H9 (cell line): ENCODE results near the gene ANKZF1. TPM values are rescaled to one million over a fixed set of nuclear protein-coding genes. Genes with fewer than 3 reads are reported as not detected.

Experiments used
- DNase-seq: peaks from one replicate; pipeline ENCODE4 v3.0.0-alpha.2; 2017
- H2AFZ ChIP-seq: one replicate; pipeline ENCODE4 v1.6.1; 2013; ENCODE audit warnings: mild to moderate bottlenecking, low read length, control low read depth, moderate library complexity
- H2AK5ac ChIP-seq: 2 replicates; pipeline ENCODE4 v1.6.1; 2013; ENCODE audit warnings: low read length, control low read depth, mixed read lengths; ENCODE audit not compliant: insufficient read length
- H2BK120ac ChIP-seq: one replicate; pipeline ENCODE4 v1.6.1; 2013; ENCODE audit warnings: low read depth, mild to moderate bottlenecking, low read length, control low read depth, inconsistent platforms; ENCODE audit not compliant: poor library complexity, severe bottlenecking
- H2BK12ac ChIP-seq: 2 replicates; pipeline ENCODE4 v1.6.1; 2013; ENCODE audit warnings: low read length, control low read depth, mixed read lengths, low read depth; ENCODE audit not compliant: insufficient read length
- H2BK15ac ChIP-seq: 2 replicates; pipeline ENCODE4 v1.6.1; 2013; ENCODE audit warnings: low read depth, low read length, control low read depth
- H2BK20ac ChIP-seq: one replicate; pipeline ENCODE4 v1.6.1; 2013; ENCODE audit warnings: low read depth, mild to moderate bottlenecking, low read length, control low read depth, inconsistent platforms; ENCODE audit not compliant: poor library complexity, severe bottlenecking
- H2BK5ac ChIP-seq: 2 replicates; pipeline ENCODE4 v1.6.1; 2013; ENCODE audit warnings: low read length, control low read depth, mixed read lengths; ENCODE audit not compliant: insufficient read length
- H3K14ac ChIP-seq: 2 replicates; pipeline ENCODE4 v1.6.1; 2013; ENCODE audit warnings: low read length, control low read depth; ENCODE audit not compliant: insufficient read depth
- H3K18ac ChIP-seq: 2 replicates; pipeline ENCODE4 v1.6.1; 2013; ENCODE audit warnings: low read depth, mild to moderate bottlenecking, mixed read lengths, low read length, control low read depth; ENCODE audit not compliant: insufficient read length
- H3K23ac ChIP-seq: 2 replicates; pipeline ENCODE4 v1.6.1; 2013; ENCODE audit warnings: low read length, control low read depth, mixed read lengths, low read depth; ENCODE audit not compliant: insufficient read length
- H3K23me2 ChIP-seq: 2 replicates; pipeline ENCODE4 v1.6.1; 2013; ENCODE audit warnings: low read depth, mild to moderate bottlenecking, mixed read lengths, low read length, control low read depth; ENCODE audit not compliant: insufficient read length, poor library complexity, severe bottlenecking
- H3K27ac ChIP-seq: 2 replicates; pipeline ENCODE4 v1.5.1; 2013; ENCODE audit warnings: low read length, control low read depth, mixed read lengths, low read depth; ENCODE audit not compliant: insufficient read length
- H3K27me3 ChIP-seq: 2 replicates; pipeline ENCODE4 v1.6.1; 2013; ENCODE audit warnings: low read length, control low read depth, inconsistent platforms; ENCODE audit not compliant: insufficient read depth
- H3K4ac ChIP-seq: 2 replicates; pipeline ENCODE4 v1.6.1; 2013; ENCODE audit warnings: low read depth, mild to moderate bottlenecking, control low read depth, inconsistent platforms, low read length, moderate library complexity
- H3K4me1 ChIP-seq: 2 replicates; pipeline ENCODE4 v1.6.1; 2013; ENCODE audit warnings: low read length, control low read depth, inconsistent platforms; ENCODE audit not compliant: insufficient read depth
- H3K4me2 ChIP-seq: 2 replicates; pipeline ENCODE4 v1.6.1; 2013; ENCODE audit warnings: low read length, control low read depth, mixed read lengths; ENCODE audit not compliant: insufficient read length, insufficient read depth
- H3K56ac ChIP-seq: 2 replicates; pipeline ENCODE4 v1.6.1; 2013; ENCODE audit warnings: low read depth, mild to moderate bottlenecking, mixed read lengths, low read length, control low read depth; ENCODE audit not compliant: insufficient read length
- H3K79me1 ChIP-seq: 2 replicates; pipeline ENCODE4 v1.6.1; 2013; ENCODE audit warnings: low read depth, mild to moderate bottlenecking, moderate library complexity, low read length, control low read depth, inconsistent platforms; ENCODE audit not compliant: insufficient read depth, poor library complexity, severe bottlenecking
- H3K79me2 ChIP-seq: 2 replicates; pipeline ENCODE4 v1.6.1; 2013; ENCODE audit warnings: low read length, control low read depth, inconsistent platforms; ENCODE audit not compliant: insufficient read depth
- H3K9ac ChIP-seq: 2 replicates; pipeline ENCODE4 v1.6.1; 2013; ENCODE audit warnings: low read length, control low read depth, mixed read lengths; ENCODE audit not compliant: insufficient read length; ENCODE audit errors: extremely low read depth
- H3K9me3 ChIP-seq: one replicate; pipeline ENCODE4 v1.6.1; 2013; ENCODE audit warnings: low read depth, low read length, inconsistent platforms; ENCODE audit not compliant: control insufficient read depth
- H3T11ph ChIP-seq: one replicate; pipeline ENCODE4 v1.6.1; 2013; ENCODE audit warnings: mild to moderate bottlenecking, low read length, control low read depth, inconsistent platforms
- H4K20me1 ChIP-seq: one replicate; pipeline ENCODE4 v1.6.1; 2013; ENCODE audit not compliant: control insufficient read depth, insufficient read length, insufficient read depth
- H4K5ac ChIP-seq: 2 replicates; pipeline ENCODE4 v1.6.1; 2013; ENCODE audit warnings: low read depth, mild to moderate bottlenecking, mixed read lengths, low read length, control low read depth; ENCODE audit not compliant: insufficient read length
- H4K8ac ChIP-seq: replicated peaks from 2 replicates; pipeline ENCODE4 v1.6.1; 2013; ENCODE audit warnings: low read length, control low read depth, mixed read lengths, low read depth; ENCODE audit not compliant: insufficient read length
- H4K91ac ChIP-seq: 2 replicates; pipeline ENCODE4 v1.6.1; 2013; ENCODE audit warnings: low read depth, mild to moderate bottlenecking, moderate library complexity, mixed read lengths, low read length, control low read depth; ENCODE audit not compliant: insufficient read length
- H3K27ac Mint-ChIP-seq, 3 experiments: 2 replicates in 2 of 3; 3 replicates in 1 of 3; pipeline ENCODE4 v1.8.0; 2020 to 2021; ENCODE audit warnings: mixed read lengths in 3 of 3, mild to moderate bottlenecking in 1 of 3, moderate library complexity in 1 of 3
- H3K27me3 Mint-ChIP-seq: 2 replicates; pipeline ENCODE4 v1.8.0; 2021; ENCODE audit warnings: low read depth, mild to moderate bottlenecking, moderate library complexity, mixed read lengths
- H3K36me3 Mint-ChIP-seq, 3 experiments: 2 replicates in 2 of 3; 3 replicates in 1 of 3; pipeline ENCODE4 v1.8.0; 2020 to 2021; ENCODE audit warnings: low read depth in 3 of 3, mixed read lengths in 3 of 3; ENCODE audit not compliant: insufficient read depth in 1 of 3
- H3K4me1 Mint-ChIP-seq, 2 experiments: 2 replicates each; pipeline ENCODE4 v1.8.0; 2020; ENCODE audit warnings: mixed read lengths in 2 of 2
- H3K4me3 Mint-ChIP-seq, 2 experiments: 2 replicates in 1 of 2; 3 replicates in 1 of 2; pipeline ENCODE4 v1.8.0; 2020 to 2021; ENCODE audit warnings: mild to moderate bottlenecking in 2 of 2, mixed read lengths in 2 of 2, moderate library complexity in 1 of 2
- H3K9me3 Mint-ChIP-seq, 2 experiments: 2 replicates in 1 of 2; 3 replicates in 1 of 2; pipeline ENCODE4 v1.8.0; 2020; ENCODE audit warnings: mild to moderate bottlenecking in 2 of 2, mixed read lengths in 2 of 2, moderate library complexity in 1 of 2
- CTCF ChIP-seq: fragments of 200-600 bp; sonication (generic); conservative IDR thresholded peaks from 3 replicates; pipeline ENCODE4 v1.8.0; 2021; ENCODE audit warnings: antibody characterized with exemption, mild to moderate bottlenecking
- WGBS: extraction: QIAGEN DNeasy Blood & Tissue Kit; methylation state at CpG from one replicate; pipeline ENCODE4 v1.1.7; 2013; ENCODE audit warnings: missing lambda C conversion rate, low lambda C conversion rate, mixed read lengths; ENCODE audit not compliant: insufficient read length; ENCODE audit errors: extremely low coverage; 5-methylcytosine and 5-hydroxymethylcytosine counted together
- total RNA-seq: library from RNA; stranded (reverse); gene quantifications from 2 replicates; pipeline ENCODE4 v1.2.1, GENCODE V29; 2021

The ANKZF1 gene
- total RNA-seq, 1 experiment from 2014 or later: 55.4 TPM

GRCh38 chr2:219278655-219279150 is 49.1 kb downstream of the ANKZF1 start:
- DNase-seq: no peak
- H3K27ac Mint-ChIP-seq: peak overlapping the region; percentile 77 to 92 (median 85); a peak in 6 of 7 replicates
- no CpG with 5 or more reads among the region's 9 CpGs for WGBS
- H2AK5ac ChIP-seq: no peak overlapping the region
- H2BK15ac ChIP-seq: no peak overlapping the region
- H3K4me2 ChIP-seq: peak overlapping the region; percentile 79
- peaks cover 2% of the 10 kb centered on the region for H3K27me3 Mint-ChIP-seq
- no peaks in the 10 kb centered on the region for H3K79me1 ChIP-seq
- no peak overlapping the region for H4K8ac ChIP-seq
- peaks cover 12% of the 10 kb centered on the region for H3K23me2 ChIP-seq
- no peaks in the 10 kb centered on the region for H3K79me2 ChIP-seq
- H3K9ac ChIP-seq: peak overlapping the region; percentile 47
- H3K4me1 Mint-ChIP-seq: peaks cover 38 to 42% of the 10 kb centered on the region in 2 experiments
- H3K4me1 ChIP-seq: peaks cover 4% of the 10 kb centered on the region; the same call in 1 of the 2 replicates
- H3T11ph ChIP-seq: no peak overlapping the region
- TF ChIP-seq CTCF: no peak
- no peak overlapping the region for H2BK12ac ChIP-seq
- no peak overlapping the region for H3K27ac ChIP-seq
- no peak overlapping the region for H4K5ac ChIP-seq
- H3K4ac ChIP-seq: no peak overlapping the region
- no peak overlapping the region for H3K56ac ChIP-seq
- H4K91ac ChIP-seq: no peak overlapping the region
- peak overlapping the region; percentile 77 to 89 for H3K4me3 Mint-ChIP-seq
- H3K27me3 ChIP-seq: no peaks in the 10 kb centered on the region
- H2BK5ac ChIP-seq: no peak overlapping the region
- H2AFZ ChIP-seq: no peak overlapping the region
- H3K14ac ChIP-seq: peak overlapping the region; percentile 81; the same call in 1 of the 2 replicates
- no peak overlapping the region for H2BK20ac ChIP-seq
- no peak overlapping the region for H3K23ac ChIP-seq
- peaks cover 4 to 27% (median 14%) of the 10 kb centered on the region in 3 experiments; a peak in 6 of 7 replicates for H3K36me3 Mint-ChIP-seq
- H3K9me3 Mint-ChIP-seq: no peaks in the 10 kb centered on the region
- H3K9me3 ChIP-seq: no peaks in the 10 kb centered on the region
- peak overlapping the region; percentile 37 for H3K18ac ChIP-seq
- H4K20me1 ChIP-seq: no peaks in the 10 kb centered on the region
- H2BK120ac ChIP-seq: no peak overlapping the region
